ENCODE data around the gene SLC25A13.

GRCh38 chr7:96233084-96233483 is 88.8 kb downstream of the SLC25A13 start:
- TF ChIP-seq CTCF (IDR thresholded peaks at IDR 0.05) (no peak), POLR2A (IDR thresholded peaks at IDR 0.05) (no peak)

Measured in testis (tissue), 2 donors.